IPS-18c (cell line): ENCODE results near the gene MAJIN.

Source experiments
- H3K4me3 ChIP-seq: 2 replicates; pipeline ENCODE4 v1.7.0; 2013; ENCODE audit warnings: low read depth, mild to moderate bottlenecking, low read length, moderate library complexity; ENCODE audit not compliant: insufficient read depth
- H3K9me3 ChIP-seq: one replicate; pipeline ENCODE4 v1.6.1; 2013; ENCODE audit warnings: mild to moderate bottlenecking, low read length, moderate library complexity; ENCODE audit not compliant: control insufficient read depth, insufficient read depth

The MAJIN gene

GRCh38 chr11:64923151-64923661 is 48.7 kb downstream of the MAJIN start:
- no peak overlapping the region for H3K4me3 ChIP-seq

GRCh38 chr11:64921384-64921783 is 50.5 kb downstream of the MAJIN start:
- H3K4me3 ChIP-seq, result no peak overlapping the region

More at GRCh38 chr11:64923151-64923661, 48.7 kb downstream of the MAJIN start:
- no peaks in the 10 kb centered on the region for H3K9me3 ChIP-seq

GRCh38 chr11:64920124-64920523 is 51.8 kb downstream of the MAJIN start:
- Histone ChIP-seq H3K9me3 (no peaks in the 10 kb centered on the region), H3K4me3 (no peak overlapping the region)

More at GRCh38 chr11:64921384-64921783, 50.5 kb downstream of the MAJIN start:
- no peaks in the 10 kb centered on the region for H3K9me3 ChIP-seq

GRCh38 chr11:64919627-64920026 is 52.3 kb downstream of the MAJIN start:
- H3K4me3 ChIP-seq, result no peak overlapping the region
- H3K9me3 ChIP-seq, result no peaks in the 10 kb centered on the region

DNA sequence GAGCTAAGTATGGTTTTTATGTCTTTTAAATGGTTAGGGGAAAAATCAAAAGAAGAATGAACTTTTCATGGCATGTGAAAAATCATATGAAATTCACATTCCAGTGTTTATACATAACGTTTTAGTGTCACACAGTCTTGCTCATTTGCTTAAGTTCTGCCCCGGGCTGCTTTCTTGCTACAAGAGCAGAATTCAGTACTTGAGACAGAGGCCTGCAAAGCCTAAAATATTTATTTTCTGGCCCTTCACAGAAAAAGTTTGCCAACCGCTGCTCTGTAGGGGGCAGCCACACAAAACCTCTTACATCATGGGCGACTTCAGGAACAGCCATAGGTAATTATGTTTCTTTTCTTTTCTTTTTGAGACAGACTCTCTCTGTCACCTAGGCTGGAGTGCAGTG is 53.9 kb downstream of the MAJIN start:
- Histone ChIP-seq H3K4me3 (peak overlapping the region; percentile 40; the same call in 1 of the 2 replicates), H3K9me3 (no peaks in the 10 kb centered on the region)

GRCh38 chr11:64917663-64917995 is 54.3 kb downstream of the MAJIN start:
- H3K4me3 ChIP-seq, result peak overlapping the region; percentile 40; the same call in 1 of the 2 replicates
- H3K9me3 ChIP-seq, result no peaks in the 10 kb centered on the region

- peak within 1 kb of the TSS; percentile 89 for H3K4me3 ChIP-seq
- H3K9me3 ChIP-seq, result no peaks in the 10 kb centered on the region
Observed at GRCh38 chr11:64916775-64917662, 54.9 kb downstream of the MAJIN start, which contains the start of gene ATG2A. Gene ATG2A, minus strand, starts transcription at chr11:64917209. Its CDS starts 74 bp downstream, at chr11:64917135.

DNA sequence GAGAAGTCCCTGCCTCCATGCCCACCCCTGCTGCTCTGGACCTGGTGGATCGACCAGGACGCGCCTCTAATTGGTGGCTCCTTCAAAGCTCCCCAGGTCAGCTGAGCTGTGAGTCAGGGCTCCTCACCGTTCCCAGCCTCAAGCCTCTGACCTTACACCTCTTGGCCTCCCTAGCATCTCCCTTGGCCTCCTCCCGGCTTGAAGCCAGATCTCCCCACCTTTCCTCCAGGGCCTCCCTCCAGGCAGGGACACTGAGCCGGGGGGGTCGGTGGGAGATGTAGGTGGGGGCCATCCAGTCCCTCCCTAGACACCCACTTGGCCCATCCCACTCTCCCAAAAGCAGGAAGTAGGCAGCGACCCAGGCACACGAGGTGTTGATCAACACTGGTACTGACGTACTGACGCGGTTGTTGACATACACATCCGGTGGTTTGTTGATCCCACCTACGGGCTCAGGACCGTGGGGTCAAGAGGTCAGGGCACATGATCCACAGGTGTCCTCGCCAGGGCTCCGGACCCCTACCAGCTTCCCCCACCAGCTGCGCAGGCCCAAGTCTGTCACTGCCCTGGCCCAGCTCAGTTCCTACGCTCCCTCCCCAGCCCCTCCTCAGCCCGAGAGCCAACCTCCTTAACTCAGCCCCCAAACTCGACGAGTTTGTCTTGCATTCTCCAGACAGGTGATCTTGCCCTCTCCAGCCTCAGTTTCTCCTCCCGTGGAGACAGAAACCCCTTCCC is 55.7 kb downstream of the MAJIN start:
- H3K4me3 ChIP-seq, result peak overlapping the region; percentile 89

DNA sequence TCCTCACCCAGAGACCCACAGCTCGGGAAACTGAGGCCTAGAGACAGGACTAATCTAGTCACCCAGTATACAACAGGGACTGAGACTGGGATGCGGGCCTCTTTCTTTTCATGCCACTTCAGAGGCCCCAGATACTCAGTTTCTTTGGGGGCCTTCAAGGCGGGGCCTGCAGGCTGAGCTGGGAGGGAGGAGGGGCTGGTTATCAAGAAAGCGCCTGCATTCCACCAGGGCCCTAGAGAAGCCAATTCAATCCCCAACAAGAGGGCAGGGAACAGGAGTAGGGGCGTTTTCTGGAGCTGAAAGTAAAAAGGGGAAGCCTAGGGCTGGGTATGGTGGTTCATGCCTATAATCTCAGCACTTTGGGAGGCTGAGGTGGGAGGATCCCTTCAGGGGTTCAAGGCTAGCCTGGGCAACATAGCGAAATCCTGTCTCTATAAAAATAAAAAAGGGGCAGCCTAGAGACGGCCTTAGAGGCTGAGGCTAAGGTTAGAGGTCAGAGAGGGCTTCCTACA is 56.5 kb downstream of the MAJIN start:
- H3K9me3 ChIP-seq, result no peaks in the 10 kb centered on the region
- 0 out of 2 replicates have a peak overlapping the region, but pooled peaks have one; percentile 89 for H3K4me3 ChIP-seq

More for the DNA sequence above, 55.7 kb downstream of the MAJIN start:
- H3K9me3 ChIP-seq, result no peaks in the 10 kb centered on the region

GRCh38 chr11:64914123-64914522 is 57.8 kb downstream of the MAJIN start:
- Histone ChIP-seq H3K4me3 (no peak overlapping the region), H3K9me3 (no peaks in the 10 kb centered on the region)

DNA sequence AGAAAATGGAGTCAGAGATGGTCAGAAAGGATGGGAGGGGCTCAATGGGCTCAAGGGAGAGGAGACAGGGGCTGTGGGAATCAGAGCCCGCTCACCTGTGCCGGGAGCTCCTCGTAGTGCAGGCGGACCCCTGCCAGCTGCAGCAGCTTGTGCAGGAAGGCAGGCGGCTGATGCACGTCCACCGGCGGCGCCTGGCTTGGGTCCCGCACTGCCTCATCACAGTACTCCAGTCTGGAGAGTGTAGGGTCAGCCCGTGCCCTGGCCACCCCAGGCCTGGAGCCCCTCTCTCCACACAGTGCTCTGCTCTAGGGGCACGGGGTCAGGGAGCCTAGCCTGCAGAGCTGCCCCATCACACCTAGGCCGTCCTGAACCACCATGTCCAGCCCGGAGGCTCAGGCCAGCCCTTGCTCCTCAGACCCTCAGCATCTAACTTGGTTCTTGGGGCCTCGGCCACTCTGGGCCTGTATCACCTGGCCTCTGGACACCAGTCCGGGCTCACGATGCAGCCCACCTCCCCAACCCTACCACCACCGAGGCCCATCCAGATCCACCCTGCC is 58.7 kb downstream of the MAJIN start:
- Histone ChIP-seq H3K4me3 (no peak overlapping the region), H3K9me3 (no peaks in the 10 kb centered on the region)

DNA sequence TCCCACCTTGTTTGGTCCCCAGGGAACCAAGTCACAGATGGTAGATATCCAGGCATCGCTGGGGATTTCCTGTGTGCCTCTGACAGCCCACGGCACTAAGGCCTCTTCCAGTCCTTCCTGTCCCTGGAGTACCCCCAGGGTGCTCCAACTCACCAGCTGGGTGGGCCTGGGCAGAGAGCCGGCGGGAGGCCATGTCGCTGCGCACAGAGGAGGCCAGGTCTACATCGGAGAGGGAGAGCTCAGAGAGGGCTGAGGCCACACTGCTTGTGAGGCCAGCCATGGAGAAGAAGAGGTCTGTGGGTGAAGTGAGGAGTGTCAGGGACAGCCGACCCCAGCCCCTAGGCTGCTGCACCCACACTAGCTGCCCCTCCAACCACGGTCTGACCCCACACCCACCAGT is 60.2 kb downstream of the MAJIN start:
- no peak overlapping the region for H3K4me3 ChIP-seq
- H3K9me3 ChIP-seq, result no peaks in the 10 kb centered on the region

DNA sequence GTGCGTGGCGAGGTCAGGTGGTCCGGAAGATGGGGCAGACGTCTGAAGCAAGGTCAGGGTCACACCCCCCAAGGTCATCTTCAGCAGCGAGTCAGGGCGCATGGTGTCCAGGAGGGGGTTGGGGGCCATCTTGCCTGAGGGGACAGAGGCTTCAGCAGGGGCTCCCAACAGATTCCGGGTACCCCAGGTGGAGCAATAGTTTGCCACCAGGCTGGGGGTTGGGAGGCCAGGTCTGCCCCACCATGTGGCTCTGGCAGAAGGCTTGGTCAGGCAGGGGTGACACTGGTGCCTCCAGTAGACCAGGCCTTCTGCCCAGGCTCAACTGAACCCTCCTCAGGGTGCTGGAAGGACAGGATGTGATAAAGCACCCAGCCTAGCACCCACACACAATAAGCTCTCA is 60.8 kb downstream of the MAJIN start:
- Histone ChIP-seq H3K9me3 (no peaks in the 10 kb centered on the region), H3K4me3 (no peak overlapping the region)

DNA sequence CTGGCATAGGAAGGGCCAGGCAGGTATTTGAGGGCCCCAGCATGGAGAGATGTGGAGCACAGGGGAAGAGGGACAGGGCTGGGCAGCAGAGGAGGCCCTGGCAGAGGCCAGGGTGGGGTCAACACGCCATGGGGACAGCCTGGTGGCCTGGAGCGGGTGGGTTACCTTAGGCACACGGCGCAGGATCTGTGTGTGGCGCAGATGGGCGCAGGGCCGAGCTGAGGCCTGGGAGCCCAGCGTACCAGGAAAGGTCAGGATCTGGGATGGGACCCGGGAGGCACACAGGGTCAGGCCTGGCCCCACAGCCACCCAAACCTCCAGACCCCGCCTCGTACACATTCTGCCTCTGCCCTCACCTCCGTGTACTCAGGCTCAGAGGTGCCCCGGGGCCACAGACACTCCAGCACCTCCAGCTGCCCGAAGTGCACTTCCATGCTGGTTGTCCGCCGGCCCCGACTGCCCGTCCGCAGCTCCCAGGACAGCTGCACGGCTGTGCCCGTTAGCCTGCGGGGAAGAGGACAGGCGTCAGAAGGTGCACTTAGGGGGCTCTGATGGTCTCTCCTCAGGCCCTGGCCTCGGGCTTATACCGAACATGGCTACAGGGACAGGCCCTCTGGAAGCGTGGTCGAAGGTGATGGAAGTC is 61.3 kb downstream of the MAJIN start:
- no peaks in the 10 kb centered on the region for H3K9me3 ChIP-seq
- H3K4me3 ChIP-seq, result no peak overlapping the region

DNA sequence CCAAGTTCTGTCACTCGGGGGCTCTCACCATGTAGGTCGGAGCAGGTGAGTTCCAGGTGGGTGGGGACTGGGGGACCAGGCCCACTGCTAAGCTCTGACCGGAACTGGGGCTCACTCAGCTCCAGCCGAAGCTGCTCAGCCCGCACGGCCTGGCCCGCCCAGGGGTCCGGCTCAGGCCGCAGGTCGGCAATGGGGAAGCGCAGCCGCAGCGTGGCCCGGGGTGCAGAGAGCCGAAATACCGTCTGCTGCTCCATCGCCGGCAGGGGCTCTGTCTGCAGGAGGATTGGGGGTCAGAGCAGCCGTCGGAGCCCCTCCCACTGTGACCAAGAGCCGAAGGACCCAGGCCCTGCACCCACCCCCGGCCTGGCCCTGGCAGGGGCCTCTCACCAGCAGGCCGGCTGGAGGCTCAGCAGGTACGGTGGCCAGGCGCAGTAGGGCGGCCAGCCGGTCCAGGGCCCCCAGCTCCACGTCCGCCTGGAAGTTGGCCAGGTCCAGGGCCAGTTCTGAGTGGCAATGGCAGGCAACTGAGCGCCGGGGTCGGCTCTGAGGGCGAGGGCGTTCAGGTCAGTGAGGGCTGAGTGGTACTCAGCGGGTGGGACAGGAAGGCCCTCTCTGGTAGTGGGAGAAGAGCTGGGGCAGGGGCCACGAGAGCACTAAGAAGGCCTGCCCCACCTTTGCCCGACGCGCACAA is 62.1 kb downstream of the MAJIN start:
- H3K4me3 ChIP-seq, result no peak overlapping the region
- no peaks in the 10 kb centered on the region for H3K9me3 ChIP-seq

- no peak overlapping the region for H3K4me3 ChIP-seq
- no peaks in the 10 kb centered on the region for H3K9me3 ChIP-seq
Observed at GRCh38 chr11:64908766-64909165, 63.1 kb downstream of the MAJIN start.

- no peaks in the 10 kb centered on the region for H3K9me3 ChIP-seq
- no peak overlapping the region for H3K4me3 ChIP-seq
Observed at GRCh38 chr11:64906314-64906635, 65.6 kb downstream of the MAJIN start.
